OCI-LY3 (cell line): ENCODE results near the gene RDH11.

ENCODE experiments used
- EZH2phosphoT487 ChIP-seq: fragments of 200-600 bp; shearing (Covaris generic); IDR thresholded peaks from 2 replicates; pipeline ENCODE4 v1.6.1; 2018; ENCODE audit warnings: antibody characterized with exemption, mixed run types, low read depth
- TF ChIP-seq, protein P1 (sequence below): fragments of 200-600, 300-600 bp; sonication (generic); IDR thresholded peaks from 2 replicates; pipeline ENCODE4 v1.5.1; 2014; ENCODE audit warnings: antibody characterized with exemption, low read length, low read depth

DNA sequence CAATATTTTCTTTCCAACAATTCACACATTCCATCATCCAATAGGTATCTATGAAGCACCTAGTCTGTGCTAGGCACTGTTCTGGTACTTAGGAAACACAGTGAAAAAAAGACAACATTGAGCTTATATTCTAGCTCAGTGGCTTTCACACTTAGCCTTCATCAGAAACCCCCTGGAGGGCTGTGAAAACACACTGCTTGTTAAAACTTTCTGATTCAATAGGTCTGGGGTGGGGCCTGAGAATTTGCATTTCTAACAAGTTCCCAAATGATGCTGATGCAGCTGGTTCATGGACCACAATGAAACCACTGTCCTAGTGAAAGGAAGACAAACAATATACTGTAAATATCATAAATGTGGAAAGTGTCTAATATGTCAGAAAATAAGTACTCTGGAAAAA, 27.0 kb downstream of the RDH11 start:
- TF ChIP-seq, protein P1, sequence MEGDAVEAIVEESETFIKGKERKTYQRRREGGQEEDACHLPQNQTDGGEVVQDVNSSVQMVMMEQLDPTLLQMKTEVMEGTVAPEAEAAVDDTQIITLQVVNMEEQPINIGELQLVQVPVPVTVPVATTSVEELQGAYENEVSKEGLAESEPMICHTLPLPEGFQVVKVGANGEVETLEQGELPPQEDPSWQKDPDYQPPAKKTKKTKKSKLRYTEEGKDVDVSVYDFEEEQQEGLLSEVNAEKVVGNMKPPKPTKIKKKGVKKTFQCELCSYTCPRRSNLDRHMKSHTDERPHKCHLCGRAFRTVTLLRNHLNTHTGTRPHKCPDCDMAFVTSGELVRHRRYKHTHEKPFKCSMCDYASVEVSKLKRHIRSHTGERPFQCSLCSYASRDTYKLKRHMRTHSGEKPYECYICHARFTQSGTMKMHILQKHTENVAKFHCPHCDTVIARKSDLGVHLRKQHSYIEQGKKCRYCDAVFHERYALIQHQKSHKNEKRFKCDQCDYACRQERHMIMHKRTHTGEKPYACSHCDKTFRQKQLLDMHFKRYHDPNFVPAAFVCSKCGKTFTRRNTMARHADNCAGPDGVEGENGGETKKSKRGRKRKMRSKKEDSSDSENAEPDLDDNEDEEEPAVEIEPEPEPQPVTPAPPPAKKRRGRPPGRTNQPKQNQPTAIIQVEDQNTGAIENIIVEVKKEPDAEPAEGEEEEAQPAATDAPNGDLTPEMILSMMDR = no peak
- TF ChIP-seq EZH2phosphoT487 = no peak
